A673 (cell line): ENCODE results near the gene CAMK1D. TPM values are rescaled to one million over a fixed set of nuclear protein-coding genes. Genes with fewer than 3 reads are reported as not detected.
A peak's percentile ranks its signal among the peaks of the same experiment; 100 is the strongest.

Experiments used
- BruUV-seq: library from RNA; stranded (reverse); fragments of 400-500 nt; replicated peaks from 2 replicates; lab custom pipeline; 2021; lab: Mats Ljungman, UMichigan
- CTCF ChIA-PET: fragments of 300-600 bp; sonication (Branson Sonifier 250); formaldehyde crosslinking; loops from one replicate; lab custom pipeline; 2022; ENCODE audit warnings: antibody characterized with exemption; lab: Charles Lee
- POLR2A ChIA-PET: fragments of 300-600 bp; sonication (Branson Sonifier 250); formaldehyde crosslinking; loops from one replicate; lab custom pipeline; 2022; ENCODE audit warnings: antibody characterized with exemption; ENCODE audit not compliant: low non-redundant PET; lab: Charles Lee
- DNase-seq: peaks from one replicate; pipeline ENCODE4 v3.0.0-alpha.2; 2015; ENCODE audit warnings: low spot score
- H3K27ac ChIP-seq: fragments of 200-600 bp; sonication (generic); 2 replicates; pipeline ENCODE4 v1.5.1; 2016; ENCODE audit warnings: mixed run types, low read depth, mild to moderate bottlenecking, mixed read lengths, antibody characterized with exemption, low read length; ENCODE audit not compliant: poor library complexity, severe bottlenecking
- H3K27me3 ChIP-seq: fragments of 200-600 bp; sonication (generic); replicated peaks from 2 replicates; pipeline ENCODE4 v1.6.1; 2017; ENCODE audit warnings: mixed run types, low read depth, mild to moderate bottlenecking, mixed read lengths, antibody characterized with exemption, low read length; ENCODE audit not compliant: insufficient read depth, poor library complexity
- H3K36me3 ChIP-seq: fragments of 200-600 bp; sonication (generic); 2 replicates; pipeline ENCODE4 v1.6.1; 2016; ENCODE audit warnings: mixed run types, mild to moderate bottlenecking, mixed read lengths, antibody characterized with exemption, low read length; ENCODE audit not compliant: insufficient read depth, poor library complexity, severe bottlenecking
- H3K4me1 ChIP-seq: fragments of 200-600 bp; sonication (generic); 2 replicates; pipeline ENCODE4 v1.6.1; 2017; ENCODE audit warnings: mixed run types, mild to moderate bottlenecking, mixed read lengths, antibody characterized with exemption, low read length; ENCODE audit not compliant: insufficient read depth, poor library complexity, severe bottlenecking
- H3K4me3 ChIP-seq: fragments of 200-600 bp; sonication (generic); 2 replicates; pipeline ENCODE4 v1.5.1; 2016; ENCODE audit warnings: low read depth, mixed run types, mild to moderate bottlenecking, mixed read lengths, low read length; ENCODE audit not compliant: poor library complexity, severe bottlenecking
- H3K9me3 ChIP-seq: fragments of 200-600 bp; sonication (generic); 2 replicates; pipeline ENCODE4 v1.6.1; 2016; ENCODE audit warnings: mixed run types, low read depth, mild to moderate bottlenecking, mixed read lengths, antibody characterized with exemption, low read length; ENCODE audit not compliant: poor library complexity, severe bottlenecking
- EZH2 ChIP-seq: fragments of 200-600 bp; sonication (generic); IDR thresholded peaks from 2 replicates; pipeline ENCODE4 v1.6.1; 2017; ENCODE audit warnings: borderline replicate concordance, low read depth, mild to moderate bottlenecking, mixed read lengths, antibody characterized with exemption, low read length; ENCODE audit not compliant: poor library complexity, severe bottlenecking
- intact Hi-C: fragments of 100-400 bp; cut with micrococcal nuclease; formaldehyde crosslinking; loops from one replicate; pipeline ENCODE4 v1.10.0; 2022; ENCODE audit not compliant: unreplicated experiment
- total RNA-seq: library from RNA; stranded (reverse); gene quantifications from 2 replicates; pipeline ENCODE4 v1.2.3, GENCODE V29; 2021
- TF ChIP-seq, protein P1 (sequence below): fragments of 300-800, 200-600 bp; sonication (generic); conservative IDR thresholded peaks from 2 replicates; pipeline ENCODE4 v1.5.1; 2017; ENCODE audit warnings: low read depth, mild to moderate bottlenecking, antibody characterized with exemption, low read length, moderate library complexity, mixed read lengths

CAMK1D gene
- total RNA-seq, 1 experiment from 2014 or later, result 23.7 TPM

- H3K27ac ChIP-seq, result no peak overlapping the region
These were observed 183.8 kb downstream of the CAMK1D start for GRCh38 chr10:12533151-12533550.

GRCh38 chr10:12533723-12534122, 184.4 kb downstream of the CAMK1D start:
- Histone ChIP-seq H3K4me3 (no peak overlapping the region), H3K27ac (no peak overlapping the region), H3K4me1 (peaks cover 30% of the 10 kb centered on the region), H3K9me3 (no peaks in the 10 kb centered on the region), H3K27me3 (no peaks in the 10 kb centered on the region), H3K36me3 (no peaks in the 10 kb centered on the region)
- intact Hi-C loops, result loop anchor here (10.0 kb wide), 1 partner anchor 179 kb away; no protein-coding TSS in a partner anchor
- DNase-seq, result no peak
- BruUV-seq, result no TSS peak
- ChIA-PET POLR2A (no interaction called here), CTCF (no interaction called here)
- no peak for TF ChIP-seq EZH2
- TF ChIP-seq, protein P1, sequence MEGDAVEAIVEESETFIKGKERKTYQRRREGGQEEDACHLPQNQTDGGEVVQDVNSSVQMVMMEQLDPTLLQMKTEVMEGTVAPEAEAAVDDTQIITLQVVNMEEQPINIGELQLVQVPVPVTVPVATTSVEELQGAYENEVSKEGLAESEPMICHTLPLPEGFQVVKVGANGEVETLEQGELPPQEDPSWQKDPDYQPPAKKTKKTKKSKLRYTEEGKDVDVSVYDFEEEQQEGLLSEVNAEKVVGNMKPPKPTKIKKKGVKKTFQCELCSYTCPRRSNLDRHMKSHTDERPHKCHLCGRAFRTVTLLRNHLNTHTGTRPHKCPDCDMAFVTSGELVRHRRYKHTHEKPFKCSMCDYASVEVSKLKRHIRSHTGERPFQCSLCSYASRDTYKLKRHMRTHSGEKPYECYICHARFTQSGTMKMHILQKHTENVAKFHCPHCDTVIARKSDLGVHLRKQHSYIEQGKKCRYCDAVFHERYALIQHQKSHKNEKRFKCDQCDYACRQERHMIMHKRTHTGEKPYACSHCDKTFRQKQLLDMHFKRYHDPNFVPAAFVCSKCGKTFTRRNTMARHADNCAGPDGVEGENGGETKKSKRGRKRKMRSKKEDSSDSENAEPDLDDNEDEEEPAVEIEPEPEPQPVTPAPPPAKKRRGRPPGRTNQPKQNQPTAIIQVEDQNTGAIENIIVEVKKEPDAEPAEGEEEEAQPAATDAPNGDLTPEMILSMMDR, result no peak

More at GRCh38 chr10:12533151-12533550, 183.8 kb downstream of the CAMK1D start:
- Histone ChIP-seq H3K27me3 (no peaks in the 10 kb centered on the region), H3K9me3 (no peaks in the 10 kb centered on the region), H3K36me3 (no peaks in the 10 kb centered on the region), H3K4me1 (peaks cover 29% of the 10 kb centered on the region), H3K4me3 (no peak overlapping the region)
- BruUV-seq, result no TSS peak
- ChIA-PET CTCF (no interaction called here), POLR2A (no interaction called here)
- intact Hi-C loops, result loop anchor here (10.0 kb wide), 1 partner anchor 178 kb away; no protein-coding TSS in a partner anchor
- TF ChIP-seq EZH2, result no peak
- TF ChIP-seq, protein P1, result no peak
- peak; percentile 72 for DNase-seq

DNA sequence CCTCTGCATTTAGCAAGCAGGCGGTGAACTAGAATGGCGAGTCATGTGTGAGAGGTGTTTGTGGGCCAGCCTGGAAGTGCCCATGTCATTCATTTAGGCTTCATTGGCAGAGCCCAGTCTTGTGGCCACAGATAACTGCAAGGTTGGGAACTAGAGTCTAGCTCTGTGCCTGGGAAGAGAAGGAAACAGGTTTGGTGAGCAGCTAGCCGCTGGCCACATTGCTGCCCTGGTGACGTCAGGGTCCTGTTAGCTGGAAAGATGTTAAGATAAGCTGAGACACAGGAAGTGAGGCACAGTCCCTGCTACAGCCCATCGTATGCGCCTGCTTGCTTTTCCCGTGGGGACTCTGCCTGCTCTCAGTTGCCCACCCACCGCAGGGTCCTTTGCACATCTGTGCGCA, 185.5 kb downstream of the CAMK1D start:
- peaks cover 39% of the 10 kb centered on the region for H3K4me1 ChIP-seq
- no peak for DNase-seq
- no peaks in the 10 kb centered on the region for H3K9me3 ChIP-seq
- intact Hi-C loops, result loop anchor here (10.0 kb wide), 1 partner anchor 180 kb away; no protein-coding TSS in a partner anchor
- ChIA-PET CTCF (no interaction called here), POLR2A (no interaction called here)
- no peaks in the 10 kb centered on the region for H3K36me3 ChIP-seq
- H3K27ac ChIP-seq, result peak overlapping the region; percentile 28
- no peak for TF ChIP-seq EZH2
- TF ChIP-seq, protein P1, result no peak
- no TSS peak for BruUV-seq
- no peaks in the 10 kb centered on the region for H3K27me3 ChIP-seq
- H3K4me3 ChIP-seq, result no peak overlapping the region
